ENCODE results near the gene ZNF607.
"Not testable (repeated sequence)": the region's sequence is repeated elsewhere in the genome, so short reads cannot be mapped to it uniquely, and the experiment has no call there.

ZNF607 gene

DNA sequence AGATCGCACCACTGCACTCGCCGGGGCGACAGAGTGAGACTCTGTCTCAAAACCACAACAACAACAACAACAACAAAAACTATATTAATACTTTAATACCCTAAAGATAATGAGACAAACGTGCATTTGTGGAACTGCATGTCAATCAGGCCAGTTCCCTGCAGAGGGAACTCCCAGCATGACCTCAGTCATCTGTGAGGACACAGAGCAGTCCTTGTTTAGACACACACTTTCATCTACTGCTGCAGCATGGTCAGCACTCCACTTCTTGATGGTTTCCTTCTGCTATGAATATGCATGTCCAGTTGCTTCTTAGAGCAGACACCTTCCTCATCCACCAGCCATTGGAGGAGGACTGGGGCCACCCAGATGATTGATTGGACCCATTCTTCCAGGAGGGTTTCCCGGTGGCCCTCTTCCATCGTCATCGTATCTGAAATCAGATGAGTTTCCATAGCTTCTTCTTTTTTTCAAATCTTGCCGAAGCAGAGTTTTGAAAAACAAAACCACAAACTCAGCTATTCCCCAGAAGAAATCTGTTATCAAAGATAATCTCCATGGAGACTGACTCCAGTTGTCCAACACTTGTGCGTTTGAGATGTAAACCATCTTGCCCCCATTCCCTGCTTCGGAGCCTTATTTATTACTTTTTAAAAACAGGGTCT lies 26.5 kb downstream of the ZNF607 start:
- Mint-ChIP-seq H3K9me3 (peaks cover 12% of the 10 kb centered on the region), H3K4me3 (peak overlapping the region; percentile 96), H3K27ac (ENCODE audit: low read depth) (no peak overlapping the region), H3K27me3 (no peaks in the 10 kb centered on the region), H3K36me3 (ENCODE audit: insufficient read depth) (peaks cover 4% of the 10 kb centered on the region), H3K4me1 (peaks cover 7% of the 10 kb centered on the region)
- ATAC-seq (replicated peaks; ENCODE audit: extremely low read depth, poor library complexity, severe bottlenecking): no peak
- no peak for DNase-seq (ENCODE audit: low spot score in 2 of 2)

DNA sequence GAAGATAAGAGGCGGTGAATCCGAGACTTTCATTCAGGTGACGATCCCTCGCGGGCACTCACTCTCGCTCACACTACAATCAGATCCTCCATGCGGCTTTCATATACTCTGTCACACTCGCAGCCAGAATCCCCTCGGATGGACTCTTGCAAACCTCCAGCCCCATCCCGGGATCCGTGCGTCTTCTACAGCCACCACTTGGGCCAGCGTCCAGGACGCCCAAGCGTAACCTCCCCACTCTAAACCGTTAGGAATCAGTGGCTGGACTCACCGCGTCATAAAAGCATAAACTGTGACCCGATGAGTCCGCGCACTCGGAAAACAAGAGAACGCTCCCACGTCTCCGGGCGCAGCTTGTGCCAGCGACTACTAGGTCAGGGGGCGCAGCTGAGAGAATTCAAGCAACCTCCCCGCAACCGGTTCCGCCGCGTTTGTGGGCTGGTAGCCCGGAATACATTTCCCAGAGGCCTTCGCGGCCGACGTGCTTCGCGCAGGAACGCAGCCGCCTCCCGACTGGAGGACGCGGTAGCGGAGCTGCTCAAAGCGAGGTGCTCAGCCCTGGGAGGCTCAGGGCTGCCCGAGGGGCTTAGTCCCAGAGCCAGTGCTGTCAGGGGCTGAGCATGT lies 27.6 kb downstream of the ZNF607 start:
- Mint-ChIP-seq H3K27me3 (no peaks in the 10 kb centered on the region), H3K27ac (ENCODE audit: low read depth) (peak overlapping the region; percentile 99), H3K4me1 (peaks cover 7% of the 10 kb centered on the region), H3K9me3 (peaks cover 3% of the 10 kb centered on the region), H3K36me3 (ENCODE audit: insufficient read depth) (peaks cover 4% of the 10 kb centered on the region), H3K4me3 (peak overlapping the region; percentile 96)
- DNase-seq (ENCODE audit: low spot score in 2 of 2) (peak; percentile 60), ATAC-seq (replicated peaks; ENCODE audit: extremely low read depth, poor library complexity, severe bottlenecking) (peak; percentile 95)

- no peaks in the 10 kb centered on the region for H3K27me3 Mint-ChIP-seq
- no peak overlapping the region for H3K27ac Mint-ChIP-seq (ENCODE audit: low read depth)
- H3K4me3 Mint-ChIP-seq: no peak overlapping the region
- peaks cover 2% of the 10 kb centered on the region for H3K36me3 Mint-ChIP-seq (ENCODE audit: insufficient read depth)
- no peak for ATAC-seq (replicated peaks; ENCODE audit: extremely low read depth, poor library complexity, severe bottlenecking)
- peaks cover 14% of the 10 kb centered on the region for H3K9me3 Mint-ChIP-seq
- H3K4me1 Mint-ChIP-seq: no peaks in the 10 kb centered on the region
- DNase-seq (ENCODE audit: low spot score in 2 of 2): no peak
Observed at GRCh38 chr19:37683520-37683919, 36.0 kb downstream of the ZNF607 start.

- Mint-ChIP-seq H3K36me3 (ENCODE audit: insufficient read depth) (no peaks in the 10 kb centered on the region), H3K27me3 (no peaks in the 10 kb centered on the region), H3K4me1 (no peaks in the 10 kb centered on the region), H3K9me3 (peaks cover 11% of the 10 kb centered on the region), H3K4me3 (no peak overlapping the region), H3K27ac (ENCODE audit: low read depth) (no peak overlapping the region)
- ATAC-seq (replicated peaks; ENCODE audit: extremely low read depth, poor library complexity, severe bottlenecking) (no peak), DNase-seq (ENCODE audit: low spot score in 2 of 2) (no peak)
Observed at GRCh38 chr19:37669450-37669914, 50.1 kb downstream of the ZNF607 start.

- H3K27me3 Mint-ChIP-seq; DNase-seq (ENCODE audit: low spot score in 2 of 2); ATAC-seq (replicated peaks; ENCODE audit: extremely low read depth, poor library complexity, severe bottlenecking); H3K9me3 Mint-ChIP-seq: not testable (repeated sequence)
- Mint-ChIP-seq H3K36me3 (ENCODE audit: insufficient read depth) (peaks cover 11% of the 10 kb centered on the region), H3K4me1 (peaks cover 29% of the 10 kb centered on the region), H3K27ac (ENCODE audit: low read depth) (peak overlapping the region; percentile 88), H3K4me3 (peak overlapping the region; percentile 95)
Observed at GRCh38 chr19:37657157-37657556, 62.4 kb downstream of the ZNF607 start.

DNA sequence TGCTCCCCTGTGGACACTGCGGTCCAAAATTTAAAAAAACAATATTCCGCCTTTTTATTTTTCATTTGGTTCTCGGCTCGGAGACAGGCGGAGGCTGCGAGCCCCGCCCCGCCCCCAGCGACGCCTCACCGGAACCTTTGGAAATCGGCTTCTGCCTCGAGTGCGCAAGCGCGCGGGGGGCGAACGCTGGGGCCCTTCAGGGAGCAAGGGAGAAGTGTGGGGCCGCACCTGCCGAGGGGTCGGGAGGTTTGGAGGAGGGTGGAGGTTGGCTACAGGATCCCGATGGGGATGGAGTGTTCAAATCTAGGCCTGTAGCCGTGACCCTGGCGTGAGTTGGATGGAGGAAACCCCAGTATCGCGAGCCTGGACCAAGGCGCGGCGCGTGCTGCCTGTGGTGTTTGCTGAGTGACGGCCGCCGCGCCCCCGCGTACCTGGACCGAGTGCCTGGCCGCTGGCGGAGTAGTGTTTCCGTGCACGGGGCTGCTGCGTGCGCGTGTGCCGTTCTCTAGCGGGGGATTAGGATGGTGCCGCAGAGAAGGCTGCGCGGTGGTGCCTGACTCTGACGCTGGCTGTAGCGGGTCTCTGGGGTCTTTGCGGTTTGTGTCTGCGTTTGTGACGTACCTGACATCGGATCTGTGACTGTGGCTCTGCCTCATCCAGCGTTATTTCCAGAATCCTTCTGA lies 63.7 kb downstream of the ZNF607 start:
- Mint-ChIP-seq H3K4me3 (peak overlapping the region; percentile 95), H3K36me3 (ENCODE audit: insufficient read depth) (peaks cover 11% of the 10 kb centered on the region), H3K4me1 (peaks cover 29% of the 10 kb centered on the region), H3K27me3 (no peaks in the 10 kb centered on the region), H3K27ac (ENCODE audit: low read depth) (peak overlapping the region; percentile 88), H3K9me3 (no peaks in the 10 kb centered on the region)
- peak; percentile 78 for ATAC-seq (replicated peaks; ENCODE audit: extremely low read depth, poor library complexity, severe bottlenecking)
- peak; percentile 65 to 66 for DNase-seq (ENCODE audit: low spot score in 2 of 2)

GRCh38 chr19:37655301-37655688 lies 64.3 kb downstream of the ZNF607 start, which contains the start of gene ZFP30:
Gene ZFP30 (minus strand): TSS chr19:37655465. CDS start chr19:37647822, 7,643 bp downstream.
- peak in 1 of 2 donors; percentile 50 for DNase-seq (ENCODE audit: low spot score in 2 of 2)
- H3K27ac Mint-ChIP-seq (ENCODE audit: low read depth): peak within 1 kb of the TSS; percentile 88
- H3K9me3 Mint-ChIP-seq: no peaks in the 10 kb centered on the region
- peak within 1 kb of the TSS; percentile 95 for H3K4me3 Mint-ChIP-seq
- peak; percentile 59 for ATAC-seq (replicated peaks; ENCODE audit: extremely low read depth, poor library complexity, severe bottlenecking)
- H3K4me1 Mint-ChIP-seq: peaks cover 29% of the 10 kb centered on the region
- H3K36me3 Mint-ChIP-seq (ENCODE audit: insufficient read depth): peaks cover 11% of the 10 kb centered on the region
- H3K27me3 Mint-ChIP-seq: no peaks in the 10 kb centered on the region

GRCh38 chr19:37654629-37655300 lies 64.8 kb downstream of the ZNF607 start:
- Mint-ChIP-seq H3K4me1 (peaks cover 29% of the 10 kb centered on the region), H3K9me3 (no peaks in the 10 kb centered on the region), H3K27ac (ENCODE audit: low read depth) (peak overlapping the region; percentile 88), H3K4me3 (peak overlapping the region; percentile 95), H3K27me3 (no peaks in the 10 kb centered on the region), H3K36me3 (ENCODE audit: insufficient read depth) (peaks cover 11% of the 10 kb centered on the region)
- DNase-seq (ENCODE audit: low spot score in 2 of 2) (no peak), ATAC-seq (replicated peaks; ENCODE audit: extremely low read depth, poor library complexity, severe bottlenecking) (no peak)

DNA sequence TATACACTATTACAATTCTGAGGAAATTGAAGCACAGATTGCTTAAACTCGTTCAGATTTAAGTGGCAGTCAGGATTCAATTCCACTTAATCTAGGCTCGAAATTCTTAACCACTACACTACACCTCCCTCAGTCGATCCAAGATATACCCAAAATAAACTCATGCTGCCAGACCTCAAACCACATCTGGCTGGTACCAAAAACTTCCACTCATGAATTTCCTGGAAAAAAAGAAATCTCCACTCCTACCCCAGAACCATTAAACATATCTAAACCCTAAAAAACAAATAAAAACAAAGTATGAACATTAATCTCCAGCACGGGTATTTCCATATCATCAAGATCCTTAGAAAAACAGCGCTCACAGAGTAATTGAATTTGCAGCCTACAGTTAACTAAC lies 65.4 kb downstream of the ZNF607 start:
- Mint-ChIP-seq H3K27ac (ENCODE audit: low read depth) (peak overlapping the region; percentile 88), H3K4me3 (peak overlapping the region; percentile 95), H3K36me3 (ENCODE audit: insufficient read depth) (peaks cover 11% of the 10 kb centered on the region), H3K9me3 (no peaks in the 10 kb centered on the region), H3K27me3 (no peaks in the 10 kb centered on the region), H3K4me1 (peaks cover 29% of the 10 kb centered on the region)
- DNase-seq (ENCODE audit: low spot score in 2 of 2) (no peak), ATAC-seq (replicated peaks; ENCODE audit: extremely low read depth, poor library complexity, severe bottlenecking) (no peak)

Data from central memory CD8-positive, alpha-beta T cell (primary cell).